Fibroblast of peridontal ligament (primary cell): Measurements from ENCODE around the gene EXPH5.

Source experiments
- DNase-seq: peaks from one replicate; pipeline ENCODE4 v3.0.0-alpha.2; 2010; ENCODE audit errors: extremely low read depth

Gene EXPH5

DNA sequence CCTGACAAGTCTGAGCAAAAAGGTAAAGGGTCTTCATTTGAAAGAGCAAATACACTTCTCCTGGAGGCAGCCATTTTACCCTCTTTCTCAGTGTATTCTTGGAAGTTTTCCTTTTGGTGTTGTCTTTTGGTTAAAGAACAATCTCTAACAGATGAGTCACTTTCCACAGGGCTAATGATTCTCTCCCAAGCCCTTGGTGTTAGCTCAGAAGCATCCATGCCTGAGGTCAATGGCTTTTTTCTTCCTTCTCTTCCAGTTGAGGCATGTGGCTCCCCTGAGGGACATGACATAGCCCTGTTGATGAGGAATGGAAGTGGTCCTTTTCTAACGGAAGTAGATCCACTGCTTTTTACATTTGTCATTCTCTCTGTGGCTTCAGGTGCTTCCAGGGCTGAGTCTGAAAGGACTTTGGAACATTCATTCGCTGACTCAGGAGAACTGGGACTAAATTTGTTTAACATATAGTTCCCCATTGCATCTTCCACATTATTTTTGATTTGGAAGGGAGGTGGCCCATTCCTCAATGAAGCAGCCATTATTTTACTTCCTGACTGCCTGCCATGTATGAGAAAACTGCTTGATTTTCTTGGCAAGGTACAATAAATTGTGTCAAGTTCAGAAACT, 81.6 kb downstream of the EXPH5 start:
- peak; percentile 64 for DNase-seq

DNA sequence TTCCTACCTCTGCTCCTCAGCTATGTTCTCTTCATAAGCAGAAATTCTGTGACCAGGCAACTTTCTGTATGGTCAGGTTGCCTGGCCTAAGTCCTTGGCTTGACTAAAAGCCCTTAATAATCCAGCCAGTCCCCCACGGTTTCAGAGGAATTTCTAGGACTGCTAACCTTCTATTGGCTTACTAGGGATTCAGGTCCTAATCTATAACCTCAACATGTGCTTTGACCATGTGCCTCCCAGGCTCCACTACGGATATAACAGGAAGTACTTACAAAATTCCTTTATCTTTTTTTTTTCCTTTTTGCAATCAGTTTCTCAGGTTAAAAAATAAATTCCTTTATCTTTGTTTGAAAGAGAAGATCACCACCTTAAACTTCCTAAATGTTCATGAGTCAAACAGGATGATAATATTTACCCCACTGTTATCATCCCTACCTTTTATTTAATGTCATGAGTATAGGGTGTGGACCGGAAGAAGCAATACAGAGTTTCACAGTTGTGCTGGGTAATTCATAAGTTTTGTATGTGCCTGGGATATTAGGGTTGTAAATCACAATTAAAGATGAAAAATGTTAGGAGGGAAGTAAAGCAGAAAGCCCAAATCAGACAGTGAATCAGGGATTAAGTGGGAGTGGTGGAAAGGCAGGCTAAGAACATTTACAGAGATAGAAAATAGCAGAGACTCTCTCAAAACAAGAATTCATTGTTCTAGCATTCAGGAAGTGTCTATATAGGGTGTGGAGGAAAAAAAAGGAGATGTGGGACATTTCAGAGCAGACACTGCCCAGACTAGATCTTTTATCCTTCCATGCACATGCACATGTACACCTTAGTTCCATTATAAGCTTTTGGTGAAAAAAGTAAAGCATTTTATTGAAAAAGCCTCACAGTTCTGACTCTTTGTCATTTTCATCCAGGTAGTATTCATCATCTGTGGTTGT, 84.6 kb downstream of the EXPH5 start:
- DNase-seq = no peak

DNA sequence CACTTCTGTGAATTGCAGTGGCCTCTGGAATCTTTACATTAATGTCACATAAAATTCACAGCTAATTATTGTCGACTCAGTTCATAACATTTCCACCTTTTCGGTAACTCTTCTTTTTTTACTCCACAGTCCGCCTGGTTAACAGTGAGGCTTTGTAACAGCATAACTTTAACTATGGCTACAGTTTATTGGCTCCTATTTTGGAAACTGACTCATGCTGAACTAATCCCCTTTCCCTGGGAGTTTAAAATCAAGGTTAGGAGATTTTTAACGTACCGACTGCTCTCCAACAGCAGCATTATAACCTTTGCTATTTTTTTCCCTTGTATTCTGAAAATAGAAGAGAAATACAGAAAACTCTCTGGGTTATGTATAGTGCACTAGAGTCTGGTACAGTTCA, 92.2 kb downstream of the EXPH5 start:
- DNase-seq = no peak

DNA sequence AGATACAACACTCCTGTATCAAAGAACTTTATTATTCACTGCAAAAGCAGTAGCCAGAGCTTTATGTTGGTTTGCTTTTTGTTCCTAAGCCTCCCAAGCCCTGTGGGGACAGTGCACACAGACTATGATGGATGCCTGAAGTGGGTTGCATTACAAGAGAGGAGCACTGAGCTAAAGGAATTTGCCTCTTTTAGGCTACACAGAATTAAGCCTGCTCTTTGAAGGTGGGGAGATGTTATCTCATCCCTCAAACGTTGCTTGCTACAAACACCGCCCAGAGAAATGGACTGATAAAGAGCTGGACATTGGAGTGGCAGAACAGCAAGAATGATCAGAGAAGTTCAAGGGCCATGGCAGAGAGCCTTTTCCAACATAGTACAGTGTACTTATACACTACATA, 92.8 kb downstream of the EXPH5 start:
- no peak for DNase-seq

DNA sequence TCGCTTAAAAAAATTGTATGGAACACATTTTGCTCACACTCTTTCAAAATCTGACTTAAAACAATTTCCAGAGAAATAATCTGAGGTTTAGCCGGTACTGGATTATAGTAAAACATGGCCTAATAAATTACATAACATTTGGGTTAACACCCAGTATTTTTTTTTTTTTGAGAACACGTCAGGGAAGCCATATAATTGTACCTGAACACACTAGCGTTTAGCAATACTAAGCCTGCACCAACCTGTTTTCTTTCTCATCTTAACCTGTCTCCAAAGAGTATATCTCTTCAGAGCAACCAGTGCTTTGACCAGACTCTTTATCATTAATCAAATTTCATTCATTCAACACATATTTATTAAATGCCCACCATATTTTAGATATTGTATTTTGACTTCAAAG, 93.4 kb downstream of the EXPH5 start:
- no peak for DNase-seq

DNA sequence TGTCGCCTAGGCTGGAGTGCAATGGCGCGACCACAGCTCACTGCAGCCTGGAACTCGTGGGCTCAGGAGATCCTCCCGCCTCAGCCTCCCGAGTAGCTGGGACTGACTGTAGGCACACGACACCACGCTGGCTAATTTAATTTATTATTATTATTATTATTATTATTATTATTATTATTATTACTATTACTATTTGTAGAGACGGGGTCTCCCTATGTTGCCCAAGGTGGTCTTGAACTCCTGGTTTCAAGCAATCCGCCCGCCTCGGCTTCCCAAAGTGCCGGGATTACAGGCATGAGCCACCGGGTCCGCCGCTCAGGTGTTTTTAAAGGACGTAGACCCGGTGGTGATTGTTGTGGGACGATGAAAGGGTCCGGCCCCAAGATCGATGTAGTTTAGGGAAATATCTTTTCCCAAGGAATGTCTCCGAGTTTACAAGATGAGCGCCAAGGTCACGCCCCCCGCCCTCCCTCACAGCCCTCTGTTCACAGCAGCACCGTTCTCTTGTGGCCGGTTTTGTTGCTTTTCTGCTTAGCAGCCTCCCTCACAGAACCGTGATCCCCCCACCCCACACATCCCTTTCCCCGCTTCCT, 94.7 kb downstream of the EXPH5 start:
- DNase-seq = no peak

DNA sequence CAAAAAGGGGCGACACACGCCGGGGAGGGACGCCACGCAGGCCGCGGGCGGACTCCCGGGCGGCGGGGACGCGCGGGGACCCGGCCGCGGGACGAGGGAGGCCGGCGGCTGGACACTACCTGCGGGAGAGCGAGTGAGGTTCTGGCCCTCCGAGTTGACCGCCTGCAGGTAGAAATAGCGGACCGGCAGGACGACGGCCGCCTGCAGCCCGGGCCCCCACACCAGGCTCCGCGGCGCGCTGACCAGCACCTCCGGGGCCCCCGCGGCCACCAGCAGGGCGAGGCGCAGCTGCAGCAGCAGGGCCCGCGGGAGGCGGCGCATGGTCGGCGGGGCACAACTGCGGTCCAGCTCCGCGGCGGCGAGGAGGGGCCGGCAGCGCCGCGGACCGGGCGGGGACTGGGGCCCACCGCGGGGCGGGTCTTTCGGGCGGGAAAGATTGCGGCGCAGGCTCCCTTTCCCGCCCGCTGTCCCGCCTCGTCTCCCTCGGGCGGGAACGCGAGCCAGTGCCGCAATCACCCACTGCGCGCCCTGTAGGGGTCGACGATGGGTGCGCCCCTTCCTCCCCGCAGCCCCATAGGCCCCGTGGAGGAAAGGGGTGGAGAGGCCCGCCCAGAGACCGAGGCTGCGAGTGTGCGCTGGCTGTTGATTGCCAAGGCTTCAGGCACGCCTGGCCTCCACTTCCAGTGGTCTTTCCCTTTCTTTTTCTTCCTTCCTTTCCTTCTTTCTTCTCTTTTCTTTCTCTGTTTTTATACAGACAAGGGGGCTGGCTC, 95.3 kb downstream of the EXPH5 start, which contains the start of gene POGLUT3:
Gene POGLUT3, minus strand, starts transcription at position 339 of the 770 bp plus-strand sequence. Its CDS starts 18 bp downstream, at position 321.
- DNase-seq = peak; percentile 35

DNA sequence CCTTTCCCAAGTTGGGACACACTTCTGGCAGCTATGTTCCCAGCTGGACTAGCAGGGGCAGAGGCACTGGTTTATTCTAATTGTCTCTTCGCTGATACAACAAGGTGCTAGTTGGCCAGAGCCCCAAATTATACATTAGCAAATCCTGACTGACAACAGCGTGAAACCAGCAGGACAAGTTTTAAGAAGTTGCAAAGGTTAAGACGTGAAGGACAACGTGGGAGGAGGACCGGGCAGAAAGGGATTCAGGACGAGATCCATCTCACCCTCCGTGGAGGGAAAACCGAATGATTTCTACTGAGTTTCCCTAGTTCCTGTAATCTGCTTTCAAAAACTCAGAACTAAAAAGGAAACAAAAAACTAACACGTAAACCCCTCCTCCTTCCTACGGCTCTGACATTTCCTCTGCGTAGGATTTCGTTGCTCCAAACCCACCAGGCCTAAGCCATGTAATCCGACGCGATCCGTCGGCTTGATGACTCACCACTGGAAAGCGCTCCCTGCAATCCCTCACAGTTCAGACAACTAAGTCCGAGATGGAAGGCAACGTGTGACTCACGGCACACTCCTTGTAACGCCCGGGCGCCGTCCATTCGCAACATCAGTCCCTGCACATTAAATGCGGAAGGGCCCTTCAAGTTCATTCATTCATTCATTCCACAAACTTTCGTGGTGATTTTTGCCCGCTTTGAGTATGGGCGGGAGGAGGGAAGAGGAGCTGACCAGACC, 96.1 kb downstream of the EXPH5 start:
- DNase-seq = peak; percentile 99

DNA sequence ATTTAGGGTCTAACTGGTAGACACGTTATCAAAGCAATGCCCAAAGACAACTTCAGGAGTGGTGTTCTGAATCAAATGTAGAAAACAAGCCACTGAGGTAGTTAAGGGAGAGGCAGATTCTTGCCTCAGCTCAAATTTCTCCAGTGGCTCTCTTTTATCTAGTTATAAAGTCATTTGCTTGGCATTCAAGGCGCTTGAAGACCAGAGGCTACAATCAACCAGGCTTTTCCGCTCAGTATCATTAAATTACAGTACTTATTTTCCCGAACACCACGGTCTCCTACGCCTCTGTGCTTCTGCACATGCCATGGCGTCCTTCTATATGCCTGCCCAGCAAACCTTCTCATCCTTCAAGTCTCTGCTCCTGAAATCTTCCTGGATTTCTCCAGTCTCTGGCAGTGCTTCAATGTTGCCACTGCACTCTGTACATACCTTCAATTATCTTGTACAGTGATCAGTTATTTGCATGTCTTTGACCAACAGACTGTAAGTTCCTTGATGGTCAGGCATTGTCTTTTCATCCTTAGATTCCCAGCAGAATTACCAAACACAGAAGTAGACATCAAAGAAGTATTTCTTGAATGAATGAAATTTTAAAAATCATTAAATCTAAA, 96.8 kb downstream of the EXPH5 start:
- peak; percentile 45 for DNase-seq

DNA sequence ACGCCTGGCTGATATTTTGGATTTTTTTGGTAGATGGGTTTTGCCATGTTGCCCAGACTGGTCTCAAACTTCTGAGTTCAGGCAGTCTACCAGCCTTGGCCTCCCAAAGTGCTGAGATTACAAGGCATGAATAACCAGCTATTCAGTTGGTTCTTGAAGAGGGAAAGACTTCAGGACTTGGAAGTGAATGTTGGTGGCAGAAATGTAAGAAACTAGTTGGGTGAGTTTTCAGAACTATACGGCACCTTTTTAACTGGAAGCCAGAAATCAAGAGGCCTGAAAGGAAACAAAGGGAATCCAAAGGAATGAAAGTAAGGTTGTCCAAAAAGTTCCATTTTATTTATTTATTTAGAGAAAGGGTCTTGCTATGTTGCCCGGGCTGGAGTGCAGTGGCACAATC, 98.2 kb downstream of the EXPH5 start:
- DNase-seq = no peak

DNA sequence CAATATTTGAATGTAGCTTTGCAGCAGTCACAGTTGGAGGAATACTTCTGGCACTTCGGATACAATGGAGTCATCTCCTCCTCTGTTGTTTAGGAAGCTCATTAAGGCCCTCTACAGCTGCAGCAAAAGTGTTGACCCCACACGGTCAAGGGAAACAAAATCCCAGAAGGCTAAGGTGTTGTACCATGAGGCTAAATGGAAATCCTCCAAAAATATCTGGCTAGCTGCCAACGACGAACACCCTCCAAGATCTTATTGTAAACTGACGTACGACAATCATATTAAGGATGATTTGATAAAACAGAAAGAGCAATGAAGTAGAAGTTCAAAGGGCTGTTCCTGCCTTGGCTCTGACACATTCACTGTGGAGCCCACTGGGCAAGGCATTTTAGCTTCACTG, 99.4 kb downstream of the EXPH5 start:
- no peak for DNase-seq

DNA sequence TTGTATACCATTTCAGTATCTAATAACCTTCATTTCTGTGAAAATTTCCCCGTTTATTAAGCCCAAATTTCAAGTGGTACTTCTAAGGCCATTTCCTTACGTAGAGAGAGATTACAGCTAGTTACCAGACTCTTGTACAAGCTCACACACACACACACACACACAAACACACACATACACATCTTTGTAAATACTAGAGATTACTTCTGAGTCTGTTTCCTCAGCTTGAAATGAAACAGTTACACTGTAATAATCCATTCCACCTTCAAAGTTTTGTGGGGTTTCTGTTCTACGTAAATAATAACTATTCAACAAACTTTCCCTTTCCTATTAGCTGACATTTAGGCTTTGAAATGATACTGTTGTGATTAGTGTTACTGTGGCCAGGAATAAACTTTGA, 101.6 kb downstream of the EXPH5 start:
- peak; percentile 18 for DNase-seq

DNA sequence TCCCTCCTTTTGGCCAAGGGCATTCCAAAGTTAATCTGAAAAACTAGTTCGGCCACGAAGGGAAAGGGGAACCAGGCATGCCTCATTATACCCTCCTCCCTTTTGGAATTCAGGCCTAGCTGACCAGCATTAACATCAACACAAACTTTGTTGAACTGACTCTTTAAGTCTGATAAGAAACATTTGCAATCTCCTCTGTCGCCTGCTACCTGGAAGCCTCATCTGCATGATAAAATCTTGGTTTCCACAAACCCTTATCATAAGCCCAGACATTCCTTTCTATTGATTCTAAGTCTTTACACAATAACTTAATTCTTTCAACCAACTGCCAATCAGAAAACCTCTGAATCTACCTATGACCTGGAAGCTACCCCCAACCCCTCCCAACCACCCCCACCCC, 106.7 kb downstream of the EXPH5 start:
- no peak for DNase-seq

DNA sequence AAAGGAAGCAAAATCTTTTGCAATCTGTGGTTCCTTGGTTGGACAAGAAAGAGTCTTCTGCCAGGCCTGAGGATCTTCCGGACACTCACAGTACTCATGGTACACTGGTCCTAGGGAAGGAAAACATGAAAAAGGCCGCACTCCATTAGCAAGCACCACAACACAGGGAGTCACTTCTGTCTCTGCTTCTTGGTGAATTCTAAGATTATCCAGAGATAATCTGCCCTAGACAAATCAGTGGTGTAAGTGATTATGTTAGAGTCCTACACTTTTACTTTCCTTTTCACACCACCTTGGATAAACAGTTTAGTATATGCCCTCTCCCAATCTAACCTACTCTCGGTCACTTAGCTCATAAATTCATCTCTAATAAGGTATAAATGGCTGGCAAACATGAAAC, 107.2 kb downstream of the EXPH5 start:
- no peak for DNase-seq

DNA sequence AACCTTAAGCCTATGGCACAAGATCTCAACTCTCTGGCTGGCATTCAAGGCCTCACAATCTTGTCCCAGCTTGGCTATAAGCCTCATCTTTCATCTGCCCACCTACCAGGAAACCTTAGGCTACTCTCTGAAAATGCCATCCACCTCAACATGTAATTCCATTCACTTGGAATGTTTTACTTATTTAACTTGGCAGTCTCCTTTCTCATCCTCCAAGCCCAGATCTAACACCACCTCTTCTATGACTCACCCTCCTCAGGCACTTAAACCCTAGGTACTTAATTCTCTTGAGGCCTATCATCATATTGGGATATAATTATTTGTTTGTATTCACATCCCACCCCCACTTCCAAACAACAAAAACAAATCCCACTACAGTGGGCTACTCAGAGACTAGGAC, 110.4 kb downstream of the EXPH5 start:
- DNase-seq = no peak

DNA sequence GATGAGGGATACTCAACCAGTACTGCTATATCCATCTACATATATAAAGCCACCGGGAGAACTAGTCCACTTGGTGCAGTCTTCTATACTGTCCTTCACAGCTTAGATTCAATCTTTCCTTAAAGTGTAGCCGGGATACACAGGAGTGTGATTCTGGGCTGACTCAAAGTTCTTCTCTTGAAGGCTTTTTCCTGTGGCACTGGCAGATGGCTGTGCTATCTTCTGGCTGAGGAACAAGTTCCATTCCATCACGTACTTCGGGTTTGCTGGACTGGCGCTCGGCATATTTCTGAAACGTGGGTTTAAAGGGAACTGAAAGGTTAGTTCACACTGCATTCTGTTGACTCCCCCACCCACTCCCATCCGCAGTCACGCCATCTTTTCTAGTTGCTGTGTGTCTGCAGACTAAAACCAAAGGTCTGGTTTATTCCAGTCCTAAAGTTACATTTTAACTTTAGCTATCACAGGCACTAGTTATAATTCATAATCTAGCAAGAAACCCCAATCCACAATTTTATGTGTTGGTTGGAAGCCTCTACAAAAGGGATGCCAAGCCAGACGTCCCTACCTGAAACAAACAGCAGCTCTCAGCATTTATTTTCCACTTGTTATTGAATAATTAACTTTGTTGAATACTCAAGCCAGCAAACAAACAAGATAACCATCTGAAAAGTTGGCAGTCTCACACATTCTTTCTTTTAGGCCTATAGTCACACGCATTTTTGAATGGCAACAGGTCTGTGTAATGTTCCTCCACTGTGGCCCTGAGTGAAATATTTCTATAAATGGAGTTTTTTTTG, 118.7 kb downstream of the EXPH5 start:
- no peak for DNase-seq

DNA sequence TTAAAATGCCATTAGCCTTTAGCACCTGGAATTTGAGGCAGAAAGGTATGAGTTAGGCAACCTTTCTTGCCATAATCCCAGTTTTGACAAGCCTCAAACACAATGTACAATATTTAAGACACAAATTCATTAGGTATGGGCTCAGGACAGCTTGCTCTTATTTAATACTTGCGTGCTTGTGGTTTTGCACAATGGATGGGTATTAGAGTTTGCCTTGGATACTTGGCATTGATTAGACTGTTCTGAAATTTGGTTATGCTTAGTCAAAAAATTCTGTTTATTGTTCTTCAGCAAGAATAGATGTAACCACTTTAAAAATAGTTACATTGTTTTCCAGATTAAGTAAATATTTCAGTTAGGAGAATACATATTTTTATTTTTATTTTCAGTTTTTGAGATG, 120.9 kb downstream of the EXPH5 start:
- DNase-seq = peak; percentile 25

DNA sequence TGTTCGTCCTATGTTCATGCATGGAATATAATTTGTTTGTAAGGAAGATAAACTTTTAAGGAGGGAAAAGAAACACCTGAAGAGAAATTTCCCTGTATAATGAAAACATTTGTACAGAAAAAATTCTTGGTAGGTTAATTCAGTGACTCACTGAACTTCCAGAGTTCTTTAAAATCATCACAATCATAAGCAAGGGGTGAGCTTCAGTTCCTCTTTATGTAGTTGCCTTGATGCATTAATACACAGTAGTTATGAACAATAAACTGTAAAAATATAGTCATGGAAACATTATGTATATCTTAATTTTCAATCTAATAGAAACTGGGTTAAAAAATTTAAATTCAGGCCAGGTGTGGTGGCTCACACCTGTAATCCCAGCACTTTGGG, 125.1 kb downstream of the EXPH5 start:
- no peak for DNase-seq

DNA sequence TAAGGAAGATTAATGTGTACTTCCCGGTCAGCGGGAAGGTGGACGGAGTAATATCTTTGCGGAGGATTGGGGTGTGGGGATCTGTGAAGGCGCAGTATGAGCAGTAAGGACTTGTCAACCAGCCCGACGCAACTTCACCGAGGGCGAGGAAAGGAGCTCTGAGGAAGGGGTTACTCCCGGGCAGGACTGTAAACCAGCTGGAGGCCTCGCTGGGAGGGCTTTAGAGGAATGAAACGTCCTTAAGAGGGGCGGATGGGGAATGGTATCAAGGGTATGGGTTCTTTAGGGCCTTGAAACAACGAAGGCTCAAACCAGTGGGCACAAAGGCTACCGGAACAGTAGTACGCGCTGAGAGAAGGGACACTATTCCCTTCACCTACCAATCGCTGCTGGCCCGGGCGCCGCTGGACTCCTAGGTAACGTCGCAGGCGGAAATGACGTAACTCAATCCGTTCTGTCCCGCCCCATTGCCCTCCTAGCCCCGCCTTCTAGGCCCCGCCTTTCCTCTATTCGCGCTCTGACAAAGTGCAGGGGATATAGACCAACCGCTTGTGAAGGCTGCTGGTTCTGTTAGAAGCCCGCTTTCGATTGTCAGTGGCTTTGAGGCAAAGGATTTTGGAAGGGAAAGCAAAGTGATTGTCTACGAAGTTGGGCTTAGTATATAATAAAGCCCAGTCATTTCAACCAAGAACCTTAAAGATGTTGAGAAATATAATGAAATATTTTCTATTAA, 126.3 kb downstream of the EXPH5 start, which contains the start of gene C11orf65:
Gene C11orf65, minus strand, starts transcription at position 439 of the 733 bp plus-strand sequence. CDS start 5,970 bp downstream, outside the sequence.
- peak; percentile 96 for DNase-seq
